Neural cell (in vitro differentiated cells): ENCODE data around the gene DLG2.

Source experiments
- EZH2 ChIP-seq: fragments of 200-600, 300-800 bp; shearing (Covaris generic), sonication (generic); IDR thresholded peaks from 2 replicates; pipeline ENCODE4 v1.6.1; 2014; ENCODE audit warnings: antibody characterized with exemption, low read length, borderline replicate concordance, mild to moderate bottlenecking; ENCODE audit not compliant: insufficient read depth, poor library complexity, severe bottlenecking
- MXI1 ChIP-seq: fragments of 450-650 bp; conservative IDR thresholded peaks from 2 replicates; pipeline ENCODE4 v1.6.1; 2014; ENCODE audit warnings: antibody characterized with exemption, mild to moderate bottlenecking; ENCODE audit not compliant: poor library complexity, severe bottlenecking
- POLR2AphosphoS5 ChIP-seq: IDR thresholded peaks from 2 replicates; pipeline ENCODE4 v1.6.1; 2012
- TF ChIP-seq, protein P1 (sequence below): fragments of 450-650 bp; IDR thresholded peaks from 2 replicates; pipeline ENCODE4 v1.5.1; 2014; ENCODE audit warnings: antibody characterized with exemption, mild to moderate bottlenecking, moderate library complexity; ENCODE audit not compliant: poor library complexity, severe bottlenecking

DNA sequence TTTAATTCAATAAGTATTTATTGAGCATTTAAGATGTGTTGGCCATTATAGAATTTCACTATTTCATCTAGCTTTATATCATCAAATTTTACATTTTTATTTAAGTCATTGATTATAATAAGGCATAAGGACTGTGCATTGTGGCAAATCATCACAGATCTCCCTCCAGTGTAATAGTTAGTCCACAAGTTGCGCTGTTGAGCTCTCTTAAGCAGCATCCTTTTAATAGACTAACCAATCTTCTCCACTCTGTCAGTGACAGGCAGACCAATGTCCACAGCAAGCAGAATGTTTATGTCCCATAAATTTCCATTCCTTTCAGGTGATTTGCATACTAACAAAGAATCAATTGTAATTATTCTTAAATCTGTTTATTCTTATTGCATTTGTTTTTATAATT lies 1745.7 kb downstream of the DLG2 start:
- TF ChIP-seq, protein P1, sequence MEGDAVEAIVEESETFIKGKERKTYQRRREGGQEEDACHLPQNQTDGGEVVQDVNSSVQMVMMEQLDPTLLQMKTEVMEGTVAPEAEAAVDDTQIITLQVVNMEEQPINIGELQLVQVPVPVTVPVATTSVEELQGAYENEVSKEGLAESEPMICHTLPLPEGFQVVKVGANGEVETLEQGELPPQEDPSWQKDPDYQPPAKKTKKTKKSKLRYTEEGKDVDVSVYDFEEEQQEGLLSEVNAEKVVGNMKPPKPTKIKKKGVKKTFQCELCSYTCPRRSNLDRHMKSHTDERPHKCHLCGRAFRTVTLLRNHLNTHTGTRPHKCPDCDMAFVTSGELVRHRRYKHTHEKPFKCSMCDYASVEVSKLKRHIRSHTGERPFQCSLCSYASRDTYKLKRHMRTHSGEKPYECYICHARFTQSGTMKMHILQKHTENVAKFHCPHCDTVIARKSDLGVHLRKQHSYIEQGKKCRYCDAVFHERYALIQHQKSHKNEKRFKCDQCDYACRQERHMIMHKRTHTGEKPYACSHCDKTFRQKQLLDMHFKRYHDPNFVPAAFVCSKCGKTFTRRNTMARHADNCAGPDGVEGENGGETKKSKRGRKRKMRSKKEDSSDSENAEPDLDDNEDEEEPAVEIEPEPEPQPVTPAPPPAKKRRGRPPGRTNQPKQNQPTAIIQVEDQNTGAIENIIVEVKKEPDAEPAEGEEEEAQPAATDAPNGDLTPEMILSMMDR: no peak
- TF ChIP-seq MXI1: no peak
- no peak for TF ChIP-seq POLR2AphosphoS5
- TF ChIP-seq EZH2: no peak
